ENCODE results near the gene CTNNBL1.

The CTNNBL1 gene

GRCh38 chr20:37742131-37742530, 48.3 kb downstream of the CTNNBL1 start:
- DNase-seq, result no peak

- no peak for DNase-seq
Observed at GRCh38 chr20:37744347-37744746, 50.5 kb downstream of the CTNNBL1 start.

- no peak for DNase-seq
Observed at GRCh38 chr20:37745553-37745952, 51.7 kb downstream of the CTNNBL1 start.

GRCh38 chr20:37748015-37748414, 54.2 kb downstream of the CTNNBL1 start:
- no peak for DNase-seq

- DNase-seq, result no peak
Observed at GRCh38 chr20:37749218-37749617, 55.4 kb downstream of the CTNNBL1 start.

GRCh38 chr20:37749620-37750403, 56.0 kb downstream of the CTNNBL1 start:
- DNase-seq, result no peak

GRCh38 chr20:37755665-37756064, 61.8 kb downstream of the CTNNBL1 start:
- no peak for DNase-seq

- no peak for DNase-seq
Observed at GRCh38 chr20:37756234-37756633, 62.4 kb downstream of the CTNNBL1 start.

- DNase-seq, result no peak
Observed at GRCh38 chr20:37757550-37757949, 63.7 kb downstream of the CTNNBL1 start.

- DNase-seq, result no peak
Observed at GRCh38 chr20:37758332-37758731, 64.5 kb downstream of the CTNNBL1 start.

GRCh38 chr20:37759052-37759553, 65.3 kb downstream of the CTNNBL1 start:
- no peak for DNase-seq

GRCh38 chr20:37759761-37760209, 66.0 kb downstream of the CTNNBL1 start:
- no peak for DNase-seq

GRCh38 chr20:37760322-37760721, 66.5 kb downstream of the CTNNBL1 start:
- DNase-seq, result no peak

GRCh38 chr20:37762716-37763485, 69.1 kb downstream of the CTNNBL1 start:
- DNase-seq, result no peak

- DNase-seq, result no peak
Observed at GRCh38 chr20:37764333-37764935, 70.6 kb downstream of the CTNNBL1 start.

- DNase-seq, result no peak
Observed at GRCh38 chr20:37770908-37771307, 77.1 kb downstream of the CTNNBL1 start.

GRCh38 chr20:37773291-37773826, 79.5 kb downstream of the CTNNBL1 start:
- DNase-seq, result no peak

- DNase-seq, result no peak
Observed at GRCh38 chr20:37774156-37774555, 80.3 kb downstream of the CTNNBL1 start.

- no peak for DNase-seq
Observed at GRCh38 chr20:37775200-37775599, 81.4 kb downstream of the CTNNBL1 start.

- no peak for DNase-seq
Observed at GRCh38 chr20:37776049-37776448, 82.2 kb downstream of the CTNNBL1 start.

GRCh38 chr20:37776526-37776925, 82.7 kb downstream of the CTNNBL1 start:
- DNase-seq, result no peak

- no peak for DNase-seq
Observed at GRCh38 chr20:37777012-37777950, 83.5 kb downstream of the CTNNBL1 start.
